ENCODE data around the gene SEL1L3.

The SEL1L3 gene

GRCh38 chr4:25845841-25846653, 16.7 kb downstream of the SEL1L3 start:
- DNase-seq = no peak

GRCh38 chr4:25844961-25845712, 17.7 kb downstream of the SEL1L3 start:
- DNase-seq = no peak

- no peak for DNase-seq
Observed at GRCh38 chr4:25843340-25844097, 19.3 kb downstream of the SEL1L3 start.

GRCh38 chr4:25842229-25842845, 20.5 kb downstream of the SEL1L3 start:
- DNase-seq = no peak

- DNase-seq = no peak
Observed at GRCh38 chr4:25839687-25840086, 23.1 kb downstream of the SEL1L3 start.

GRCh38 chr4:25839233-25839632, 23.6 kb downstream of the SEL1L3 start:
- DNase-seq = no peak

- no peak for DNase-seq
Observed at GRCh38 chr4:25838526-25838925, 24.3 kb downstream of the SEL1L3 start.

- DNase-seq = no peak
Observed at GRCh38 chr4:25837107-25837506, 25.7 kb downstream of the SEL1L3 start.

GRCh38 chr4:25835384-25835783, 27.4 kb downstream of the SEL1L3 start:
- DNase-seq = no peak

- no peak for DNase-seq
Observed at GRCh38 chr4:25834411-25835107, 28.2 kb downstream of the SEL1L3 start.

- DNase-seq = no peak
Observed at GRCh38 chr4:25830548-25830947, 32.2 kb downstream of the SEL1L3 start.

- no peak for DNase-seq
Observed at GRCh38 chr4:25827897-25828296, 34.9 kb downstream of the SEL1L3 start.

GRCh38 chr4:25827373-25827772, 35.4 kb downstream of the SEL1L3 start:
- DNase-seq = no peak

- no peak for DNase-seq
Observed at GRCh38 chr4:25826074-25826752, 36.6 kb downstream of the SEL1L3 start.

GRCh38 chr4:25823632-25824031, 39.2 kb downstream of the SEL1L3 start:
- DNase-seq = no peak

- no peak for DNase-seq
Observed at GRCh38 chr4:25821899-25822298, 40.9 kb downstream of the SEL1L3 start.

- DNase-seq = no peak
Observed at GRCh38 chr4:25821267-25821666, 41.5 kb downstream of the SEL1L3 start.

GRCh38 chr4:25818876-25819275, 43.9 kb downstream of the SEL1L3 start:
- no peak for DNase-seq

GRCh38 chr4:25818371-25818871, 44.4 kb downstream of the SEL1L3 start:
- no peak for DNase-seq

- no peak for DNase-seq
Observed at GRCh38 chr4:25817059-25817681, 45.6 kb downstream of the SEL1L3 start.

- DNase-seq = no peak
Observed at GRCh38 chr4:25816591-25817058, 46.2 kb downstream of the SEL1L3 start.

Measured in GOT3 (cell line).